GM18499 (cell line): ENCODE data around the gene PRKCD.

Experiments
- ATAC-seq: cut with Tn5 transposase; IDR thresholded peaks from one replicate; pipeline ENCODE4 v1.9.1; 2021; ENCODE audit warnings: moderate number of reproducible peaks; ENCODE audit not compliant: insufficient read depth, unreplicated experiment

Gene PRKCD

DNA sequence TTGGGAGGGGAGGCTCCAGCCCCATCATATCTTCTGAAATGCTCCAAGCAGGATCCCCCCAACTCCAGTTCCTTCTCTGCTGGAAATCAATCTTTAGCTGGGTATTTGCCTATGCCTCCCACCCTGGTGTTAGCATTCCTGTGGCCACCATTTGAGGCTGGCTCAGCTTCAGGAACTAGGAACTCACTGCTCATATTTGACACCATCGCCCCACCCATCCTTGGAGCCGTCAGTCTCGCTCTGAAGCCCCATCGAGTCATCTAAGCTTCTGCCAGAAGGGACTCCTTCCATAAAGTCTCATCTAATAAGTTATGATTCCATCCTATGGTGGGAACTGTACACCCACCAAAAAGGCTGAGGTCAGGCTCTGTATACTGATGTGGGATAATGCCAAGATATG lies 26.4 kb downstream of the PRKCD start:
- no peak for ATAC-seq

DNA sequence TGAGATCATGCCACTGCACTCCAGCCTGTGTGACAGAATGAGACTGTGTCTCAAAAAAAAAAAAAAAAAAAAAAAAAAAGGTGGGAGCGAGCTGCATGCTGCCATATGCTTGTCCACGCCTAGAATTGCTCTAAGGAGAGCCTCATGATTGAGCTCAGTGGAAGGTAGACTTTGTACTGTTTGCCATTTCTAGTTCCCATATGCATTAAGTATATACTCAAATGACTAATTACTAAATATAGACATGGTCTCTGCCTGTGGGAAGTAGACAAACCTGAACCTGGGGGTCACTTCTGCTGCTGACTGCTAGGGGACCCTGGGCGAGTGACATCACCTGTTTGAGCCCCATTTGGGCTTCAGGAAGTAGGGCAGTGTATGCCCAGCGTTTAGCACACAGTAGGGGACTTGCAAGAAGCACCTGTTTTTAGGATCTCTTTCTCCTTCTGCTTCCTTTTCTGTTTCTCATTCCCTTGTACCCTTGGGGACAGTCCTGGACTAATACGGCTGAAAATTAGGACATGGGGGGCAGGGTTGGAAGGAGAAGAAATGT lies 27.2 kb downstream of the PRKCD start:
- no peak for ATAC-seq

- ATAC-seq = no peak
Measured at GRCh38 chr3:53188720-53189119, 27.7 kb downstream of the PRKCD start.

- no peak for ATAC-seq
Measured at GRCh38 chr3:53189276-53189675, 28.3 kb downstream of the PRKCD start.

DNA sequence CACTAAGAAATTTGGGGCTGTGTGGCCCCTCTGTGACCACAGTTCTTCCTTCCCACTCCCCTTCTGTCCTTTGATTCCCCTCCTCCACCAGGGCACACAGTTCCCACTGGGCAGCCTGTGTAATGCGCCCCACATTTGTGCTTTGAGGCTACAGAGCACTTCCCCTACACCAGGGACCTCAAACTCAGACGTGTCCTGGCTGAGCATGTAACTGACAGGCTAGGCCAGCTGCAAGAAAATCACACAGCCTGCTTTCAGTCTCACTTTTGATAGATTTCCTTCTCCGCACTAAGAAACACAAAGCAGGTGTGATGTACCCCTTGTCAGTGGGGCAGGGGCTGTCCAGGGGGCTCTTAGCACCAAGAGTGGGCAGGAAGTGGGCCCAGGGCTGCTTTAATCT lies 29.6 kb downstream of the PRKCD start:
- ATAC-seq = no peak

DNA sequence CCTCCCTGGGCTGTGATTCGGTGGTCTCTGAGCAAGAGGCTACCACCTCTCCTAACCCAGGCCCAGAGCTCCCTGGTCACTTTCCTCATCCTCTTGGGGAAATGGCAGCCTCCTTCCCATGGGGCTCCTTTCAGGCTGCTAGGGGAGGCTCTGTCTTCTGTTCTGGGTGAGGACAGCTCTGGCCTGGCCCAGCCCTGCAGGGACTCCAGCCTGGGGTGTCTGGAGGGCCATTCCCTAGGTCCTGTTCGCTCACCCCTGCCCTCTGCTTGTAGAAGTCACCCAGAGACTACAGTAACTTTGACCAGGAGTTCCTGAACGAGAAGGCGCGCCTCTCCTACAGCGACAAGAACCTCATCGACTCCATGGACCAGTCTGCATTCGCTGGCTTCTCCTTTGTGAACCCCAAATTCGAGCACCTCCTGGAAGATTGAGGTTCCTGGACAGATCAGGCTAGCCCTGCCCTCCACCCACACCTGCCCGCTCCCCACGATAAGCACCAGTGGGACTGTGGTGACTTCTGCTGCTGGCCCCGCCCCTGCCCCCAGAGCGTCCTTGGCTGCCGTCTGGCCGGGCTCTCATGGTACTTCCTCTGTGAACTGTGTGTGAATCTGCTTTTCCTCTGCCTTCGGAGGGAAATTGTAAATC lies 30.9 kb downstream of the PRKCD start:
- ATAC-seq = no peak

DNA sequence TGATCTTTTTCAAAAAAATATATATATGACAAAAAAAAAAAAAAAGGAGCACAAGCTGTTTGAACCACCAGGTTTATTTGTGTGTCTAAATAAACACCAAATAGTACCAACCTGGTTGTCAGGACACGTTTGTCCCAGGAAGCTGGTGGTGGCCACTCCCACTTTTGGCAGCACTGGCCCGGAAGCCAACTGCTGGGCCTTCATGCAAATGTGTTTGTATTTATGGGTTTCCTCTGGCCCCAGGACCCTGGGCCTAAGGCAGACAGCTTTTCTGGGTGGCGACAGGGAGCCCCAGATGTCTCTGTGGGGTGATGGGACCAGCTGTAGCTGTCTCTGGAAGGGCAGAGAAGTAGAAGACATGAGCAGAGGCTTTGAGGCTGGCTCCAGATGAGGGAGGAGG lies 31.6 kb downstream of the PRKCD start:
- ATAC-seq = no peak

- ATAC-seq = no peak
Measured at GRCh38 chr3:53193466-53194209, 32.6 kb downstream of the PRKCD start.

GRCh38 chr3:53194210-53195065 lies 33.4 kb downstream of the PRKCD start:
- no peak for ATAC-seq

DNA sequence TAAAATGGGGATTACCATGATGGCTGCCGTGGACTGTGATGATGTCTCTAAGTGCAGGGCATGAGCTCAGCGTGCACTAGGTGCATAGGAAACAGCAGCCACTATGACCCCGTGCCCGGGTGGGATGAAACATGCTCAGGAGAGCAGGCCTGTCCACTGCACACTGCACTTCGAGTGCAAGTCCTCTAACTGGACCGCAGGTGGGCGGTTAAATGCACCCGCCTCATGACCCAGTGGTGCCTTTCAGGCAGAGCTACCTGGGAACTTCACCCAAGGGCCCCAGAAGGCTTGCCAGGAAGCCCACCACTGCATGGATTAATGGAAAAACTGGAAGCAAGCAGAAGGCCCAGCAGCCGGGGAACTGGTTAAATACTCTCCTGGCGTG lies 34.0 kb downstream of the PRKCD start:
- ATAC-seq = no peak

DNA sequence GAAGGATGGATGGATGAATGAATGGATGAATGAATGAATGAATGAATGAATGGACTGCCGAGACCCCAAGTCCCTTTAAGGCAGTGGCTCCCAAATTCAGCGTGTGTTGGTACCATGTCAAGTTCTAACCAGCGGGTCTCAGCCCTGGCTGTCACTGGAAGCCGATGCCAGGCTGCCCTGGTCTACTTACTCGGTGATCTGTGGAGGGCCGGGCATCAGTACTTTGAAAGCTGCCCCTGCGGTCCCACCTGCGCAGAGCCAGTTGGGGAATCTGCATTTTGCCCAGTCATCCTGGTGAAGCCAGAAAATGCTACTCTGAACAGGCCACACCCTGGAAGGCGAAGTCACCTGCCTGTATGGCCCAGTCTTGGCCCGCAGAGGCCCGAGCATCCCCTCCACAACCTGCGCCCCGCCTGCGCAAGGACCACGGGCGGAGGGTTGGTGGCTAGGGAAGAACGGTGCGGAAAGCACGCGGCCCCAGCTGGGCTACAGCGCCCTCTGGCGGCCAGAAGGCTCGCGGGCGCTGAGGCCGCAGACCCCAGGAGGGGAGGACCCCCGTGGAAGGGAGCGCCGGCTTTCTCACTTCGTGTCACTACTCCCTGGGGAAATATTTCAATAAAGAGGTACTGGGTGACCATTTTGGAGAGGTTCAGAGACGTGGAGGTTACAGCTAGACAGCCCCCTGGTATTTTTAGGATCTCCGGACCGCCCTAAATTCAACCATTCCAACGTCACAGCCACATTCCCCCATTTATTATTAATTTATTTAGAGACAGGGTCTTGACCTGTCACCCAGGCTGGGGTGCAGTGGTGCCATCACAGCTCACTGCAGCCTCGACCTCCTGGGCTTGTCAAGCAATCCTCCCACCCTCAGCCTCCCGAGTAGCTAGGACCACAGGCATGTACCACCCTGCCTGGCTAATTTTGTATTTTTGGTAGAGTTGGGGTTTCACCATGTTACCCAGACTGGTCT lies 34.9 kb downstream of the PRKCD start:
- ATAC-seq = no peak

- ATAC-seq = no peak
Measured at GRCh38 chr3:53196575-53197407, 35.8 kb downstream of the PRKCD start.

GRCh38 chr3:53198256-53198977 lies 37.4 kb downstream of the PRKCD start:
- no peak for ATAC-seq

DNA sequence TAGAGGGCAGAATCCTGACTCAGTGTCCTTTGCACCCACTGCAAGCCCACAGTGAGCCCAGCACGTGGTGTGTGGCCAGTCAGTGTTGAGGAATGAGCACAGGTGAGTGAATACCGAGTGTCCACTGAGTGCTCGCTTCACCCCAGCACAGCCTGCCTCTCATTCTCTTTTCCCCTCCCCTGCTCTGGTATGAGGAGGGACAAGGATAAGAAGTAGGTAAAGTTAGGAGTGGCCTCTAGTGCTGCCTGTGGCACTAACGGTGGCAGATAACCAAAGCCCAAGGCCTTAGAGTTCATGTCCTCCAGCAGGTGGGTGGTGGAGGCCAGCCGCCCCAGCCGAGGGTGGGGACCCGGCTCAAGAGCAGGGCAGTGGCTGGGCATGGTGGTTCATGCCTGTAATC lies 38.0 kb downstream of the PRKCD start:
- no peak for ATAC-seq

GRCh38 chr3:53199834-53200233 lies 38.8 kb downstream of the PRKCD start:
- no peak for ATAC-seq

DNA sequence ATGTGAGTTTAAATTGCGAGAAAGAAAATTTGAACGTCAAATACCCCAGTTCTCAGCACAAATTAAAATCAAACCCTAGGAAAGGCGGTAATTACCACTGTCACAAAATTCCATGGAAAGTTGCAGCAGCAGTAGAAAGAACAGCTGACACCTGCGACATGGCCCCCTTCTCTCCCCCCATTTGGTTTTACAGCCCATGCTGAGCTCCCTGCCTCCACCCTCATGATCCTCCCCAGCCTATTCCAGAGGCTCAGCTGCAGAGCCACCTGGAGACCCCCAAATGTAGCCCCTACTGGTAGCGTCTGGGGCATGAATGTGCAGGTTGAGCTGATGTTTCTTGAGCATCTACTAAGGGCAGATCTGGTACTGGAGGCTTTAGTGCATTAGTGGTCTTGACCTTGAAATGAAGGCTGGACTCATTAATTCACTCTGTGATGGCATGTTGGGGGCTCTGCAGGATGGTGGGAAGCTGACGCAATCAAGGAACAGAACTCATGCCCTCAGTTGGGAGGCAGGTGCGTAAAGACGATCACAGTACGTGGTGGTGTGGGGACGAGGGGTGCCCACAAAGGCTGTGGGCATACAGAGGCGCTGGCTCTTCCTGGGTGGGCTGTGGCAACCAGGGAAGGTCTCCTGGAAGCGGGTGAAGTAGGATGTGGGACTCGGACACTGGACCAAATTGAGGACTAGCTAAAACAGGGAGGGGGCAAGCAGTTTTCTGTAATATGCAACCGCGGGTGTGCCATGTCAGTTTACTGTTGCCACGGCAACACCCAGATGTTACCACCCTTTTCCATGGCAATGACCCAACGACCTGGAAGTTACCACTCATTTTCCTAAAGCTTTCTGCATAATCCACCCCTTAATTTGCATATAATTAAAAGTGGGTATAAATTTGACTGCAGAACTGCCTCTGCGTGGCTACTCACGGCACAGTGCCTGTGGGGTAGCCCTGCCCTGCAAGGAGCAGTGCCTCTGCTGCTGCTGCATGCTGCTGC lies 39.8 kb downstream of the PRKCD start:
- no peak for ATAC-seq

GRCh38 chr3:53202331-53203015 lies 41.5 kb downstream of the PRKCD start:
- no peak for ATAC-seq
